IPS-18c (cell line): ENCODE measurements around the gene SLBP.

Experiments
- H3K4me3 ChIP-seq: 2 replicates; pipeline ENCODE4 v1.7.0; 2013; ENCODE audit warnings: low read depth, mild to moderate bottlenecking, low read length, moderate library complexity; ENCODE audit not compliant: insufficient read depth
- H3K9me3 ChIP-seq: one replicate; pipeline ENCODE4 v1.6.1; 2013; ENCODE audit warnings: mild to moderate bottlenecking, low read length, moderate library complexity; ENCODE audit not compliant: control insufficient read depth, insufficient read depth

SLBP gene

GRCh38 chr4:1712216-1713002 is at the start of gene SLBP:
Gene SLBP, minus strand, starts transcription at chr4:1712319. Its CDS starts 131 bp downstream, at chr4:1712188.
- Histone ChIP-seq H3K4me3 (peak within 1 kb of the TSS; percentile 91), H3K9me3 (no peaks in the 10 kb centered on the region)

GRCh38 chr4:1761130-1761689 is 49.1 kb upstream of the SLBP start:
- H3K4me3 ChIP-seq, result no peak overlapping the region
- H3K9me3 ChIP-seq, result no peaks in the 10 kb centered on the region

- no peak overlapping the region; the same call in 1 of the 2 replicates for H3K4me3 ChIP-seq
- no peaks in the 10 kb centered on the region for H3K9me3 ChIP-seq
These were observed 48.5 kb upstream of the SLBP start for GRCh38 chr4:1760521-1761071.

GRCh38 chr4:1759818-1760223 is 47.7 kb upstream of the SLBP start:
- Histone ChIP-seq H3K9me3 (no peaks in the 10 kb centered on the region), H3K4me3 (no peak overlapping the region)

- no peak overlapping the region for H3K4me3 ChIP-seq
These were observed 47.2 kb upstream of the SLBP start for GRCh38 chr4:1759170-1759817.

GRCh38 chr4:1758306-1759121 is 46.4 kb upstream of the SLBP start:
- no peak overlapping the region for H3K4me3 ChIP-seq
- H3K9me3 ChIP-seq, result no peaks in the 10 kb centered on the region

More at GRCh38 chr4:1759170-1759817, 47.2 kb upstream of the SLBP start:
- no peaks in the 10 kb centered on the region for H3K9me3 ChIP-seq

GRCh38 chr4:1757836-1758235 is 45.7 kb upstream of the SLBP start:
- no peak overlapping the region for H3K4me3 ChIP-seq
- H3K9me3 ChIP-seq, result no peaks in the 10 kb centered on the region

GRCh38 chr4:1756893-1757779 is 45.0 kb upstream of the SLBP start:
- Histone ChIP-seq H3K4me3 (no peak overlapping the region), H3K9me3 (no peaks in the 10 kb centered on the region)

GRCh38 chr4:1756079-1756478 is 44.0 kb upstream of the SLBP start:
- Histone ChIP-seq H3K4me3 (no peak overlapping the region), H3K9me3 (no peaks in the 10 kb centered on the region)

GRCh38 chr4:1755297-1755696 is 43.2 kb upstream of the SLBP start:
- H3K4me3 ChIP-seq, result no peak overlapping the region
- H3K9me3 ChIP-seq, result no peaks in the 10 kb centered on the region

GRCh38 chr4:1754336-1754735 is 42.2 kb upstream of the SLBP start:
- H3K9me3 ChIP-seq, result no peaks in the 10 kb centered on the region
- no peak overlapping the region for H3K4me3 ChIP-seq

GRCh38 chr4:1753697-1754311 is 41.7 kb upstream of the SLBP start:
- Histone ChIP-seq H3K9me3 (no peaks in the 10 kb centered on the region), H3K4me3 (no peak overlapping the region)

- Histone ChIP-seq H3K9me3 (no peaks in the 10 kb centered on the region), H3K4me3 (no peak overlapping the region)
These were observed 41.2 kb upstream of the SLBP start for GRCh38 chr4:1753294-1753696.

GRCh38 chr4:1752284-1753041 is 40.3 kb upstream of the SLBP start:
- H3K4me3 ChIP-seq, result no peak overlapping the region
- H3K9me3 ChIP-seq, result no peaks in the 10 kb centered on the region

- no peaks in the 10 kb centered on the region for H3K9me3 ChIP-seq
- no peak overlapping the region for H3K4me3 ChIP-seq
These were observed 39.8 kb upstream of the SLBP start for GRCh38 chr4:1751919-1752283.
